Measurements from ENCODE around the gene CHL1.

GRCh38 chr3:263393-263792, 66.8 kb downstream of the CHL1 start:
- TF ChIP-seq CTCF (conservative IDR thresholded peaks at IDR 0.05 in 1 of 2, IDR thresholded peaks at IDR 0.05 in 1 of 2; ENCODE audit: low read depth in 1 of 2, low read length in 2 of 2) (no peak), EZH2 (IDR thresholded peaks at IDR 0.05; ENCODE audit: low read length, missing control alignments) (no peak)

All from fibroblast of lung (primary cell).